CD14-positive monocyte (primary cell): ENCODE measurements around the gene RNF31. TPM values are rescaled to one million over a fixed set of nuclear protein-coding genes. Genes with fewer than 3 reads are reported as not detected.
A peak's percentile ranks its signal among the peaks of the same experiment; 100 is the strongest.

ENCODE experiments used
- DNase-seq, 3 donors: peaks; one replicate each; pipeline ENCODE4 v3.0.0-alpha.2; 2011 to 2022
- H2AFZ ChIP-seq: 2 replicates; pipeline ENCODE4 v1.6.0; 2012; ENCODE audit warnings: mild to moderate bottlenecking, low read depth, low read length, inconsistent platforms; ENCODE audit not compliant: insufficient read depth, poor library complexity, severe bottlenecking
- H3K27ac ChIP-seq, 2 donors: 1 replicate in 1 of 2; 2 replicates in 1 of 2; pipeline ENCODE4 v1.5.1; 2012 to 2013; ENCODE audit warnings: low read length in 2 of 2, control low read depth in 1 of 2, inconsistent platforms in 1 of 2, low read depth in 1 of 2, mild to moderate bottlenecking in 1 of 2
- H3K27me3 ChIP-seq, 2 donors: one replicate each; pipeline versions ENCODE4 v1.6.0 to v1.6.1; 2011 to 2013; ENCODE audit warnings: low read length in 2 of 2; ENCODE audit not compliant: control insufficient read depth in 2 of 2, insufficient read depth in 2 of 2
- H3K36me3 ChIP-seq, 2 donors: replicated peaks in 1 of 2; 1 replicate in 1 of 2; 2 replicates in 1 of 2; pipeline versions ENCODE4 v1.5.1 to v1.6.1; 2012 to 2013; ENCODE audit warnings: low read length in 2 of 2, control low read depth in 1 of 2, inconsistent platforms in 1 of 2, mild to moderate bottlenecking in 1 of 2; ENCODE audit not compliant: insufficient read depth in 2 of 2, control insufficient read depth in 1 of 2
- H3K4me1 ChIP-seq, 2 donors: 1 replicate in 1 of 2; 2 replicates in 1 of 2; pipeline versions ENCODE4 v1.5.1 to v1.6.1; 2012 to 2013; ENCODE audit warnings: low read length in 2 of 2, control low read depth in 1 of 2, inconsistent platforms in 1 of 2, mild to moderate bottlenecking in 1 of 2, moderate library complexity in 1 of 2; ENCODE audit not compliant: insufficient read depth in 2 of 2, control insufficient read depth in 1 of 2
- H3K4me2 ChIP-seq: replicated peaks from 2 replicates; pipeline ENCODE3; 2012; ENCODE audit warnings: low read length, moderate library complexity, mild to moderate bottlenecking; ENCODE audit not compliant: poor library complexity, severe bottlenecking; ENCODE audit errors: extremely low read depth
- H3K4me3 ChIP-seq, 3 experiments: fragments of 200-600 bp in 1 of 3; sonication (generic) in 1 of 3; replicated peaks in 1 of 3; 1 replicate in 2 of 3; 2 replicates in 1 of 3; pipeline ENCODE4 v1.5.1; 2011 to 2013; ENCODE audit warnings: low read length in 3 of 3, mild to moderate bottlenecking in 3 of 3, control low read depth in 2 of 3, low read depth in 2 of 3, inconsistent platforms in 1 of 3, moderate library complexity in 1 of 3
- H3K79me2 ChIP-seq: 2 replicates; pipeline ENCODE4 v1.6.0; 2012; ENCODE audit warnings: mild to moderate bottlenecking, control low read depth, inconsistent platforms, low read length, moderate library complexity; ENCODE audit not compliant: insufficient read depth
- H3K9ac ChIP-seq: 2 replicates; pipeline ENCODE4 v1.6.0; 2017; ENCODE audit warnings: low read length, mild to moderate bottlenecking; ENCODE audit not compliant: insufficient read depth, poor library complexity, severe bottlenecking
- H3K9me3 ChIP-seq, 2 donors: replicated peaks in 1 of 2; 1 replicate in 1 of 2; 2 replicates in 1 of 2; pipeline versions ENCODE4 v1.5.1 to v1.6.1; 2012 to 2013; ENCODE audit warnings: low read length in 2 of 2, control low read depth in 1 of 2; ENCODE audit not compliant: control insufficient read depth in 1 of 2, insufficient read depth in 1 of 2
- H4K20me1 ChIP-seq: 2 replicates; pipeline ENCODE4 v1.6.0; 2012; ENCODE audit warnings: mild to moderate bottlenecking, low read length, control low read depth, moderate library complexity; ENCODE audit not compliant: insufficient read depth
- H3K27ac Mint-ChIP-seq, 7 donors: one replicate each; pipeline ENCODE4 v1.8.0; 2020; ENCODE audit warnings: mild to moderate bottlenecking in 7 of 7, mixed read lengths in 7 of 7, moderate library complexity in 6 of 7, inconsistent platforms in 2 of 7
- H3K27me3 Mint-ChIP-seq, 3 donors: one replicate each; pipeline ENCODE4 v1.8.0; 2021 to 2022; ENCODE audit warnings: low read depth in 3 of 3, mild to moderate bottlenecking in 3 of 3, mixed read lengths in 3 of 3, moderate library complexity in 3 of 3, inconsistent platforms in 1 of 3
- H3K36me3 Mint-ChIP-seq, 2 donors: one replicate each; pipeline ENCODE4 v1.8.0; 2020; ENCODE audit warnings: mixed read lengths in 2 of 2, inconsistent platforms in 1 of 2, mild to moderate bottlenecking in 1 of 2
- H3K4me1 Mint-ChIP-seq: one replicate; pipeline ENCODE4 v1.8.0; 2020; ENCODE audit warnings: mild to moderate bottlenecking, mixed read lengths
- H3K4me3 Mint-ChIP-seq, 2 donors: one replicate each; pipeline ENCODE4 v1.8.0; 2020; ENCODE audit warnings: mild to moderate bottlenecking in 2 of 2, mixed read lengths in 2 of 2, moderate library complexity in 1 of 2
- H3K9me3 Mint-ChIP-seq, 7 donors: one replicate each; pipeline ENCODE4 v1.8.0; 2020 to 2022; ENCODE audit warnings: mixed read lengths in 7 of 7, mild to moderate bottlenecking in 6 of 7, moderate library complexity in 6 of 7, inconsistent platforms in 2 of 7
- CTCF ChIP-seq: fragments of 200-600 bp; IDR thresholded peaks from one replicate; pipeline ENCODE4 v1.8.0; 2022; ENCODE audit warnings: antibody characterized with exemption, mild to moderate bottlenecking
- WGBS: methylation state at CpG from one replicate; pipeline ENCODE4 v1.1.5; 2013; ENCODE audit warnings: missing lambda C conversion rate; ENCODE audit not compliant: insufficient coverage; 5-methylcytosine and 5-hydroxymethylcytosine counted together
- intact Hi-C, 2 donors: fragments of 100-400 bp; cut with micrococcal nuclease; formaldehyde crosslinking; loops; one replicate each; pipeline versions ENCODE4 v1.15.0 to v1.15.1; 2023
- polyA plus RNA-seq, 3 donors: library from polyadenylated mRNA; depleted of rRNA in 1 of 3; unstranded in 2 of 3; stranded (reverse) in 1 of 3; fragments of 300-500 nt in 2 of 3; fragments of >200 nt in 1 of 3; fragmentation: Illumina TruSeq in 2 of 3; gene quantifications; 1 replicate in 2 of 3; 2 replicates in 1 of 3; pipeline ENCODE4 v1.2.3, GENCODE V29; 2012 to 2021

RNF31 gene
- polyA plus RNA-seq, 3 donors, result 30.7 to 63.2 (median 36.8) TPM

- no peak for TF ChIP-seq CTCF
- H3K27me3 ChIP-seq, result no peaks in the 10 kb centered on the region
- Mint-ChIP-seq H3K9me3 (peaks cover under 1 to 6% (median 4%) of the 10 kb centered on the region in 7 donors), H3K27me3 (no peaks in the 10 kb centered on the region), H3K4me1 (peaks cover 42% of the 10 kb centered on the region), H3K36me3 (peaks cover 33 to 45% of the 10 kb centered on the region in 2 donors), H3K27ac (peak overlapping the region; percentile 94 to 97 (median 96)), H3K4me3 (peak overlapping the region; percentile 95 to 97)
- H3K4me2 ChIP-seq, result peak overlapping the region; percentile 74
- intact Hi-C loops, result loop anchor here (5.0 kb wide), 1 partner anchor 36 kb away; the partner anchor contains the start of genes GMPR2 (in 2 of the 2) and NEDD8 (in 2 of the 2)
- 44% methylated on average over 15 of the region's 33 CpGs for WGBS
- H3K9me3 ChIP-seq, result peaks cover 0 to 1% of the 10 kb centered on the region in 2 donors
- DNase-seq, result peak; percentile 23 to 70 (median 58)
- peak overlapping the region; percentile 79 to 87 (median 86) for H3K4me3 ChIP-seq
- no peaks in the 10 kb centered on the region for H4K20me1 ChIP-seq
- H3K79me2 ChIP-seq, result peaks cover 62% of the 10 kb centered on the region
- peak overlapping the region; percentile 97 for H3K9ac ChIP-seq
- peak overlapping the region; percentile 92 for H2AFZ ChIP-seq
- H3K4me1 ChIP-seq, result peaks cover 23 to 31% of the 10 kb centered on the region in 2 donors
- H3K36me3 ChIP-seq, result peaks cover 17 to 21% of the 10 kb centered on the region in 2 donors
- H3K27ac ChIP-seq, result peak overlapping the region; percentile 77 to 94
These were observed 49.1 kb downstream of the RNF31 start for GRCh38 chr14:24196071-24197055.

GRCh38 chr14:24197056-24197450, 49.8 kb downstream of the RNF31 start:
- Histone ChIP-seq H3K4me1 (peaks cover 23 to 31% of the 10 kb centered on the region in 2 donors), H2AFZ (no peak overlapping the region), H3K36me3 (peaks cover 14 to 21% of the 10 kb centered on the region in 2 donors), H3K9me3 (peaks cover 0 to 7% of the 10 kb centered on the region in 2 donors), H3K4me2 (no peak overlapping the region), H3K4me3 (no peak overlapping the region), H3K79me2 (peaks cover 59% of the 10 kb centered on the region), H3K27ac (no peak overlapping the region), H3K27me3 (no peaks in the 10 kb centered on the region), H3K9ac (no peak overlapping the region), H4K20me1 (no peaks in the 10 kb centered on the region)
- peaks cover 5 to 12% (median 8%) of the 10 kb centered on the region in 7 donors for H3K9me3 Mint-ChIP-seq
- WGBS, result 100% methylated on average over 1 of the region's 2 CpGs
- no peaks in the 10 kb centered on the region for H3K27me3 Mint-ChIP-seq
- peak overlapping the region in 1 of 2 donors; percentile 95 for H3K4me3 Mint-ChIP-seq
- peaks cover 33 to 45% of the 10 kb centered on the region in 2 donors for H3K36me3 Mint-ChIP-seq
- no peak for TF ChIP-seq CTCF
- H3K27ac Mint-ChIP-seq, result peak overlapping the region in 2 of 7 donors; percentile 57 to 85
- peaks cover 39% of the 10 kb centered on the region for H3K4me1 Mint-ChIP-seq
- intact Hi-C loops, result loop anchor here (5.0 kb wide), 1 partner anchor 35 kb away; the partner anchor contains the start of genes GMPR2 (in 2 of the 2) and NEDD8 (in 2 of the 2)
- no peak for DNase-seq
